ENCODE data around the gene TERT.
A peak's percentile ranks its signal among the peaks of the same experiment; 100 is the strongest.

The TERT gene

DNA sequence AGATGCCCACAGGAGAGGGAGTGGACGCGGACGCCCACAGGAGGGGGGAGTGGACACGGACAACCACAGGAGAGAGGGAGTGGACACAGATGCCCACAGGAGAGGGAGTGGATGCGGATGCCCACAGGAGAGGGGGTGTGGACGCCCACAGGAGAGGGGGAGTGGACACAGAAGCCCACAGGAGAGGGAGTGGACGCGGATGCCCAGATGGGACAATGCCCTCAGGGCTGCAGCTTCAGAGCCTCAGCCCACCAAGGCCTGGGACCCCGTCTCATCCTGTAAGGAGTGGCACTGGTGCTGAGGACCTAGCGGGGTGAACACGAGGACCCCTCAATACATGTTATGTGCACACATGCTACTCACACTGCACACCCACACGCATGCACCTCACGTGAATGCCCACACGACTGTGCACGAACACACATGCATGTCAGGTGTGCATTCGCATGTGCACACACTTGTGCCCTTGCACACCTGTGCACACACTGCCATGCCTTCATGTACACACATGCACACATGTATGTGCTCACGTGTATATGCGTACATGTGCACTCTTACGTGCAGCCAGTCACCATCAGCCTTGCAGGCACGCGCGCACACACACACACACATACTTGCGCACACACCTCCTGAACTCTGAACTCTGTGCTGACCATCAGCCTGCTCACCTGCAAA, 34.9 kb downstream of the TERT start:
- no peak for DNase-seq (ENCODE audit: low read depth in 2 of 2)

DNA sequence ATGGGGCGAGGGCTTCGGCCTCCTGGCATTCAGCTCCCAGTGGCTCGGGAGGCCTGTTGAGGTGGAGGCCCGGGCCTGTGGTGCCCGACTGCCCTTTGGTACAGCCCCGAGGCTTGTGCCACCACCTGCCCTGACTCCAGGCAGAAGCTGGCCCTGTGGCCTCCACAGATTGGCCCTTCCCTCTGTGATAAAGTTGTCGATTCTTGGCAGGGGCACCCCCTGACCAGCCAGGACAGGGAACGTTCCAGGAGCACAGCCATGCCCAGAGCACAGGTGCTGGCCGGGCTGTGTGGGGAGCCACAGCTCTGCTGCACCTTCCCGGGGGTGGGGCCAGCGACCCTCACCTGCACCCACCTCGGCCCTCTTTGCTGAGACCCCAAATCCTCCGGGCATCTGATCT, 37.0 kb downstream of the TERT start:
- DNase-seq (ENCODE audit: low read depth in 2 of 2) = no peak

DNA sequence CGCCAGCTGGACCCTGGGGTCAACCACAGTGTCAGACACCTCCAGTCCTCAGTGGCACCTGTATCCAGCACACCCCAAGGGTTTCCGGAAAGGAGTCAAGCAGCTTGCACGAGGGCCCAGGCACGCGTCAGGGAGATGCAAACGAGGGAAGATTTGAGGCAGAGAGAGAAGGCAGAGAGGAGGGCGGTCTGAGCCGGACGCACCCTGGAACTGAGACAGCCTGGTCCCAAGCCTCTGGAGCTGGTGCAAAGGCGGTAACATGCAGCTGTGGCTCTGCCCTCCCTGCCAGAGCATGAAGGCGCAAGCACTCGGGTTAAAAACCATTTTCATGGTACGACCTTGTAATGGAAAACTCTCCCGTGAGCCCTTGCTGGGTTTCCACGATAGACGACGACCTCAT, 37.5 kb downstream of the TERT start:
- DNase-seq (ENCODE audit: low read depth in 2 of 2) = no peak

DNA sequence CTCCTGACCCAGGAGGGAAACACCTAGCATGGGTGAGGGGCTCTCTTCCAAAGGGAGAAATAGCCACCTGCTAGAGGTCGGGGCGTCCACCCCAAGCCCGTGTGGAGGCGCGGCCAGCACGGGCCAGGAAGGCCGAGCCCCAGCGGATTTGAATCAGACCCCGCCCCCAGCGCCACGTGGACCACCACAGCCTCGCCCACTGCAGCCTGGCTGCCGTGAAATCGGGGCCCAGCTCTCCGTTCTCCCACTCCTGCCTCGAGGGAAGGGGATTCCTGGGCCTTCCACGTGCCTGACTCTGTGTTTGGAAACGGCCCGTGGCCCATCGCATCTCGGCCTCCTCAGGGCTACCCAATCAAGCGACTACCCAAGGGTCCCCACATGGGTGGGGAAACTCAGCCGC, 38.1 kb downstream of the TERT start:
- no peak for DNase-seq (ENCODE audit: low read depth in 2 of 2)

DNA sequence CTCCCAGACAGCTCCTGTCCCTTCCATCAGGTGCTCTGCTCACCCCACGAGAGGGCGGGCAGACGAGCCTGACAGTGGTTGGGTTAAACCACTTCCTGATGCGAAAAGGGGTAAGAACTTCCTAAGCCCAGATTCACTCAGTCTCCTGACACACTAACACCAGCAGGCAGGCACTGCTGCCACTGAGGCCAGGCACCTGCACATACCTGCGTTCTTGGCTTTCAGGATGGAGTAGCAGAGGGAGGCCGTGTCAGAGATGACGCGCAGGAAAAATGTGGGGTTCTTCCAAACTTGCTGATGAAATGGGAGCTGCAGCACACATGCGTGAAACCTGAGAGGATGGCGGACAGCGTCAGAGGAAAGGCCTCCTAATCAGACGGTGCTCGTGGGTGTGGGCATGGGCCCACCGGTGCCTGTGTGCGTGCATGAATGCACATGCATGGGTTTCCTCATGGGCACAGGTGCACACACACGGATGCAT, 39.7 kb downstream of the TERT start:
- DNase-seq (ENCODE audit: low read depth in 2 of 2) = peak; percentile 12 to 15

DNA sequence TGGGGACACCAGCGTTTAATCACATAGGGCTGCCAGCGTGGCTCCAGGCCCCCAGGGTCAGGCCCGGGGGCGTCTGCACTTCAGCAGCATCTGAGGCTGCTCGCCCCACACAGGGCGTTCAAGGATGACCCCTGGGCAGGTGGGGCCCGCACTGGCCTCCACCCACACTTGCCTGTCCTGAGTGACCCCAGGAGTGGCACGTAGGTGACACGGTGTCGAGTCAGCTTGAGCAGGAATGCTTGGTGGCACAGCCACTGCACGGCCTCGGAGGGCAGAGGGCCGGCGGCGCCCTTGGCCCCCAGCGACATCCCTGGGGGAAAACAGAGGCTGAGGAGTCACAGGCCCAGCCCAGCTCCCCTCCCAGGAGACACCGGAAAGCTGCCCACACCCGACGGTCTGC, 40.7 kb downstream of the TERT start:
- no peak for DNase-seq (ENCODE audit: low read depth in 2 of 2)

DNA sequence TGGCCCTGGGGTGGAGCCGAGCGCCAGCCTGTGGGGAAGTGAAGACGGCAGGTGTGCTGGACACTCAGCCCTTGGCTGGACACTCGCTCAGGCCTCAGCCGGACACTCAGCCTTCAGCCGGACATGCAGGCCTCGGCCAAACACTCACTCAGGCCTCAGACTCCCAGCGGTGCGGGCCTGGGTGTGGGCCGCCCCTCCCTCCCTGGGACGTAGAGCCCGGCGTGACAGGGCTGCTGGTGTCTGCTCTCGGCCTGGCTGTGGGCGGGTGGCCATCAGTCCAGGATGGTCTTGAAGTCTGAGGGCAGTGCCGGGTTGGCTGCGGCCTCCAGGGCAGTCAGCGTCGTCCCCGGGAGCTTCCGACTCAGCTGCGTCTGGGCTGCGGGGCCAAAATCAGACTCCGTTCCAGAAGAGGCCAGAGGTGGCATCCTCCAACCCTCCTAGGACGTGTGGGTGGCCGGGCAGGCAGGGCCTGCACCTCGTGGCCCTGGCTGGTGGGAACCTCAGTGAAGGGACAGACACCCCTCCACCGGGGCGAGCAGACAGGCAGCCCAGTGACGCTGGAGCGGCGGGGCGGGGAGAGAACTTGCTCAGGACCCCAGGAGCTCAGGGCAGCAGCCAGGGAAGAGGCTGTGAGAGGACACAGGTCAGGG, 41.3 kb downstream of the TERT start:
- DNase-seq (ENCODE audit: low read depth in 2 of 2) = no peak

DNA sequence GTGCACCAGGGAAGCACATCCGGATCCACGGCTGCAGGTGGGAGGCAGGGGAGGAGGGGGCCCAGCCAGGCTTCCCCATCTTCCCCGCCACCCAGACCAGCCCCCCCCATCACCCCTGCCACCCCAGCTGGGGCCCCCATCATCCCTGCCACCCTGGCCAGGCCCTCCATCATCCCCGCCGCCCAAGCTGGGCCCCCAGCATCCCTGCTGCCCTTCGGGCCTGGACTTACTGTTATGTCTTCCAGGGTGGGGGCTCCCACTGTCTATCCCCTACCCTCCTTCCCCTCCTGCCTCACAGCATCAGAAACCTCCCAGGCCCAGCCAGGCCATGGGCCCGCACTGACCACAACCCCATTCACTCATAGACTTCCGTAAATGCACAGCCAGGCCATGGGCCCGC, 42.2 kb downstream of the TERT start:
- DNase-seq (ENCODE audit: low read depth in 2 of 2) = no peak

DNA sequence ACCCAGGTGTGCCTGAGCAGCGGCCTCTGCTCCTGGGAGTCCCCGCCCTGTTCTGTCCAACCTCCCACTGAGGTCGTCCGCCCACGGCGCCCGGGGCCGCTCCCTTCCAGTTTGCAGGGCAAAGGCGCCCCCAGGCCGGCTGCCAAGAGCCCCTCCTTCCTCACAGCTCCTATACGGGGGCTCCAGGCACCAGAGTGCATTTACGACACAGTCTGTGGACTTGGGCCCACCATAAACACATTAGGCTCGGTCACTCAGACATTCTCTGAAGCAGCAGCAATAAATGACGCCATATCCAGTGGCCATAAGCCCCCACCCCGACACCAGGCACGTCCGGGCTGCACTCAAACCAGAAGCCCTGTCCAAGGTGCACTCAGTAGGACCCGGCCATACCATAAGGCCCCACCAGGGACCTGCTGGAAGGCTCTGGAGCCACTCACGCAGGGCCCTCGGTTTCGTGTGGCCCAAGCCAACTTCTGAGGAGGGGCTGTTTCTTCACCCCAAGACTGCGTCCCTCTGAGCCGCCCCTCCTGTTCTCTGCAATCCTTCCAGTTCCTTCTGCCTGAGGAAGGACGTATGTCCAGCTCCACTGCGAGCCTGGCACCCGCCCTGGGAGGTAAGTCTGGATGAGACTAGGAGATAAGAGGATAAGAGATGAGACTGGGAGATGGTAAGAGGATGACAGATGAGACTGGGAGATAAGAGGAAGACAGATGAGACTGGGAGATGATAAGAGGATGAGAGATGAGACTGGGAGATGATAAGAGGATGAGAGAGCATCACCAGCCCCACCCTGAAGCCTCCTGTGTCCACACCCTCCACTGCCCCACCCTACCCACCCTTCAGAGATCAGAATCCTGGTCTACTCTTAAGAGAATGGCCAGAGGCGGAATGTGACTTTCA, 42.9 kb downstream of the TERT start:
- no peak for DNase-seq (ENCODE audit: low read depth in 2 of 2)

DNA sequence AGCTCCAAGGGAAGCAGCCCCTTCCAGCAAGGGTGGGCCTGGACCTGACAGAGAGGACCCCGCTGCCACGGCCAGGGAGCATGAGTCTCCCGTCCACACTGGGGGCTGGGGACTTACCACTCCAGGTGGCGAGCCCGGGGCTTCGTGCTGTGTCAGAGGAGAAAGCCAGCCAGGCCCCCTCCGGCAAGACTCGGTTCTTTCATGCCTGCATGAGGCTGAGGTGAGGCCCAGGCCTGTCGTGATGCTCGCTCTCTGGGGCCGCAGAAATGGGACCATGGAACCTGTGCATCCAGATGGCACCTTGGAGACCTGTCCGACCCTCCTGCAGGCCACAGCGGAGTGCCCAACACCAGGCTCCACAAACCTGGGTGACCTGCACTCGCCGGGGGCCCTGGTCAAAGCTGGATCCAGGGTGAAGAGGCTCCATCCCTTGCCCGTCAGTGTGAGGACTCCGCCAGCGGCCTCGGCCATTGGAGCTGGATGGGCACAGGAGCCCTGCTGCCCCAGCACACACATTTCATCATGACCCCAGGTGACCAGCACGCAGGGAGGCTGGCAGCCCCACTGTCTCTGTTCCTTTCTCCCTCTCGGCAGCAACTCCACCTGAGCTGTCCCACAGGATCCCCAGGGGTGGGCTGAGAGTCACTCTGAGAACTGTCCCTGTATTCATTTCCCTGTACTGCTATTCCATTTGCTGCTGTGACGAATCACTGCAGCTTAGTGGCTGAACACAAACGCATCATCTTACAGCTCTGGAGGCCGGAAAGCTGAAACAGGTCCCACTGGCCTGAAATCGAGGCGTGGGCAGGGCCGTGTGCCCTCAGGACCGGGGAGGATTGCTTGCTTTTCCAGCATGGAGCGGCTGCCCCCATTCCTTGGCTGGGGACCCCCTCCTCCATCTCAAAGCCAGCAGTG, 45.2 kb downstream of the TERT start:
- no peak for DNase-seq (ENCODE audit: low read depth in 2 of 2)

DNA sequence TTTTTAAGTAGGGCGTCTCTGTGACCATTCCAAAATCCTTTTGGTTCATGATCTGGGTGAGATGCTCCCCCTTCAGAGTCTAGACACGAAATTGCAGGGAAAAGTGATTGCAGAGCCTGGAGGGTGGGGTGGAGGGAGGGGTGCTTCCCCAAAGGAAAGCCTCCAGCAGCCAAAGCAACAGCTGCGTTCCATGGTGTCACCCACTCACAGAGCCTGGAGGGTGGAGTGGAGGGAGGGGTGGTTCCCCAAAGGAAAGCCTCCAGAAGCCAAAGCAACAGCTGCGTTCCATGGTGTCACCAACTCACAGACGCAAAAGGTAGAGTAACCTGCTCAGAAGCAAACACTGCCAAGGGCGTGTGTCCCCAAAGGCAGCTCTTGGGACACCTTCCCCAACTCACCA, 47.1 kb downstream of the TERT start:
- no peak for DNase-seq (ENCODE audit: low read depth in 2 of 2)

DNA sequence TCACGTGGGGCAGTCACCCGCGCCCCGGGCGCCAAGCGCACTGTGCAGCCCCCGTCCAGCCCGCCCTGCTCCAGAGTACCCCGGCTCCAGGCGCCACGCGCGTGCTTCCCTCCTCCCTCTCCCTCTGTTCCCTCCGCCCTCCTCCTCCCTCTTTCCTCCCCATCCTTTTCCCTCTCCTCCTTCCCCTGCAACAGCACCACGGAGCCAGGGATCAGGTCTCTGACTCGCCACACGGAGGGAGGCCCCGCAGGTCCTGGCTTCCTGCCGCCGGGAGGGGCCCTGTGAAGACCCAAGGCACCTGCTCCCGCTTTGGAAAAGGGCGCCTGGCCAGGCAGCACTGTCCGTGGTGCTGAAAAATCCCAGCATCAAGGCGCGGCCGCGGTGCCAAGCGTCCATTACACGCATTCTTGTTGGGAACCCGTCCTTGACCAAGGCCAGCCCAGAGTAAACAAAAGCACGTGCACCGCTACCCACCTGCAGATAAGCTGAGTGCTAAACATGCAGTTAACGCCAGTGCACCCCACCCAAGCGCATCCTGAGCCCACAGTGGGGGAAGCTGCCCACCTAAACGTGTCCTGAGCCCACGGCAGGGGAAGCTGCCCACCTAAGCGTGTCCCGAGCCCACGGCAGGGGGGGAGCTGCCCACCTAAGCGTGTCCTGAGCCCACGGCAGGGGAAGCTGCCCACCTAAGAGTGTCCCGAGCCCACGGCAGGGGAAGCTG, 48.0 kb downstream of the TERT start:
- peak in 1 of 2 donors; percentile 12 for DNase-seq (ENCODE audit: low read depth in 2 of 2)

DNA sequence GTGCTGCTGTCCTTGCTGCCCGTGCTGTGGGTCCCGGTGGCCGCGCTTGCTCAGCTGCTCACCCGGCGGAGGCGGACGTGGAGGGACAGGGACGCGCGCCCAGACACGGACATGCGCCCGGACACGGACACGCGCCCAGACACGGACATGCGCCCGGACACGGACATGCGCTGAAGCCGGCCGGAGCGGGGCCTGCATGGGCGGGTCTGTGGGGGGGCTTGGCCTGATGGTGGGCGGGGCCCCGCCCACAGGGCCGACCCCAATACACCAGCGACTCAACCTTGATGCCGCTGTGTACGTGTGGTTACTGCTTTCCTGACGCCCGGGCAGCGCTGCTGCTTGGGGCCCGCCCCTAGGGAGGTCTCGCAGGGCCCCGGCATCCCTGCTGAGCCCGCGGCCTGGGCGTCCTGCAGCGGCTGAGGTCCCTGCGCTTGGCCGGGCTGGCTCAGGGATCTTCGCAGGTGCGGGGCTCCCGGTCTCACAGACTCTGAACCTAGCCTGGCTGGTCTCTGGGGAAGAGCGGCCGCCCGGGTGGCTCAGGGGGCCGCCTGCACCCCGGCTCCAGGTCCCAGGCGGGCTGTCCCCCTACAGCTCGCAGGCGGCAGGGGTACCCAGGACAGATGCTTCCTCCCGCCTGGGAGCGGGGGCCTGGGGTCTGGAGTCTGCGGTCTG, 48.8 kb downstream of the TERT start:
- DNase-seq (ENCODE audit: low read depth in 2 of 2) = no peak

DNA sequence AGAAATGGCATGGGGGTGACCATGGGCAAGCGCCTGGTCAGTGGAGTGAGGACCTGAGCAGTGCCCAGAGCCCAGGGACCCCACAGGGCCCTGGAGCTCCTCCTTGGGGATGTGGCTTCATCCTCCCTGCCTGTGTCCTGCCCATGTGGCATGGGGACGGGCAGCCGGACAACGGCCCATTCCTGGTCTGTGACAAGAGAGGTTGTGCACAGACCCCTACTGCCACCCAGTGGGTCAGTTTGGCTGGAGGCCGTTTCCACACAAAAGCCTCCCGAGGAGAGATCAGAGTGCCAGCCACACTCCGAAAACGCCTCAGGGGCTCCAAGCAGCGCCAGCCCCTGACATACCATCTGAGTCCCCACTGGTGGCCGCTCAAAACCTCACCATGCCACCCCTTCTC, 49.9 kb downstream of the TERT start:
- no peak for DNase-seq (ENCODE audit: low read depth in 2 of 2)

DNA sequence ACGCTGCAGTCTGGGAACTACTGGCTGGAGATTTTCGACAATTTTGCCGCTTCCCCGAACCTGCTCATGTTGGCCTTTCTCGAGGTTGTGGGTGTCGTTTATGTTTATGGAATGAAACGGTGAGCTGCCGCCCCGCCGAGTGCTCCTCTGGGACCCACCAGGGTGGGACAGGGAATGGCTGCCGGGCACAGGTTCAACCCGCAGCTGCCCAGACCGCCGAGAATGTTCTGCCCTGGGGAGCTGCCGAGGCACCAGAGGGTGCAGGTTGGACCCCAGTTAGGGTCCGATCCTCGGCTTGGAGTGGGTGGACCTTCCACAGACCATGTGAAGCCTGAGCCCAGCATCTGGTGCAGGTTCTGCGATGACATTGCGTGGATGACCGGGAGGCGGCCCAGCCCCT, 50.6 kb downstream of the TERT start:
- no peak for DNase-seq (ENCODE audit: low read depth in 2 of 2)

DNA sequence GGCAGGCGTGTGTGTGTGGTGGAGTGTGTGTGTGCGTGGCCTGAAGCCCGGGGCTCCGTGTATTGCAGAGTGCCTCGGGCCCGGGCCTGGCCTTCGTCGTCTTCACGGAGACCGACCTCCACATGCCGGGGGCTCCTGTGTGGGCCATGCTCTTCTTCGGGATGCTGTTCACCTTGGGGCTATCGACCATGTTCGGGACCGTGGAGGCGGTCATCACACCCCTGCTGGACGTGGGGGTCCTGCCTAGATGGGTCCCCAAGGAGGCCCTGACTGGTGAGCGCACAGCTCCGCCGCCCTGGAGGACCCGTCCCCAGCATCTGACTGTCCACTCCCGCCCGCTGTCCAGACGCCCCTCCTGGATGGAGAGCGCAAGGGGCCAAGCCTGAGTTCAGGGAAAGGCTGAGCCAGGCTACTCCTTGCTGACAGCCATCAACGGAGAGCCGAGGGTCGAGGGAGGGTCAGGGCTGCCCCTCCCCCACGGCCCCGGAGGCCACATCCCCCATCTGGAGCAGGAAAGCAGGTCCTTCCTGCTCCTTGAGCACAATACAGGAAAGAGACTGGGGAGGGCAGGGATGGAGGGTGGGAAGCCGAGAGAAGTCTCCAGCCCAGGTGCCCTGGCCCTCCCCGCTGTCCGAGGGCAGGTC, 51.3 kb downstream of the TERT start:
- DNase-seq (ENCODE audit: low read depth in 2 of 2) = no peak

DNA sequence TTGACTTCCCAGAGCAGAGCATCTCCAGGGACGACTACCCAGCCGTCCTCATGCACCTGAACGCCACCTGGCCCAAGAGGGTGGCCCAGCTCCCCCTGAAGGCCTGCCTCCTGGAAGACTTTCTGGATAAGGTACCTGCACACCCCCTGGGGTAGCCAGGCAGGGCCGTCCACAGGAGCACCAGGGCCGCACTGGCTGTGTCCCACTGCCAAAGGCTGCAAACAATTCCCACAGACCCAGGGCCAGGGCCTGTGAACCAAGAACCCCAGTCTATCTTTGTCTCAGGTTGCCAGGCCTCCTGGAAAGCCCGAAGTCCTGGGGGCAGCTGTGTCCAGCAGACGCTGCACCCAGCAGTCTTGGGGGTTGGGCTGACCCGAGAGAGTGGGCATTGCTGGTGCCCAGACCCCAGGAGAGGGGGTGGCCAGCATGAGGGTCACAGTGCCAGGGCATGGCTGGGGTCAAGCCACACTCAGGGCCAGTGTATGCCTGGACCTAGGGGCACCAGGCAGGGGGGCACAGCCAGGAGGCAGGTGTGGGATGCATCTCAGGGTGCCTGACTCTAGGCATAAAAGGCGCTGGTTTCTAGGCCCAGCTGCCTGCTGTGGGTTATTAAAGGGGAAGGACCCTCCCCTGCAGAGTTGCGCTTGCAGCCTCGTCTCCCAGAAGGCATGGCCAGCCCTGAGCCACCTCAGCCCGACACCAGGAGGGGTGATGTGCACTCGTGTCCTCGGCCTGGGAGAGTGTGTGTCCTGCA, 52.0 kb downstream of the TERT start:
- DNase-seq (ENCODE audit: low read depth in 2 of 2) = no peak

DNA sequence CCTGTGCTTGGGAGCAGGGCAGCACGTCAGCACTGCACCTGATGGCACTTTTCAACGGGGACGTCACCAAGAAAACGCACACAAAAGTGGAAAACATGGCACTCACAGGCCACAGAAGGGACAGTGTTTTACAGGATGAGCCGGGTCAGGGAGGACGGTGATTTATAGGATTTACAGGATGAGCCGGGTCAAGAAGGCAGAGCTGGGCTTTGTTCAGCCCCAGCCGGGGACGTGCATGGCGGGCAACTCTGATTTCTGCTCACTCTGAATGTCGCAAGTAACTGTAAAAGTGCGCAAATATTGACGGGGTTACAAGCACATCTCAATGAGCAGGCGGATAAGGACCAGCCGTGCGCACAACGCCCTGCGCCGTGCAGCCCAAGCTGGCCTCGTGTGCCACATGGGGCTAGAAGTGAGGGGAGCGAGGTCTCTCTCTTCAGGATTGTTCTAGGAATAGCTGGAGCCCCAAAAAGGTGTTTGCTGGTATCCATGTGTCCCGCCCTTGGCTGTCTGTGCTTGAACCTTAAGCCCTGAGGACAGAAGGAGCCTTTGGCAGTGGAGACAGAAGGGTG, 53.3 kb downstream of the TERT start:
- no peak for DNase-seq (ENCODE audit: low read depth in 2 of 2)
